ENCODE data around the gene PAQR4.

The PAQR4 gene

GRCh38 chr16:2976673-2977072, 7.5 kb downstream of the PAQR4 start:
- TF ChIP-seq POLR2AphosphoS5 (IDR thresholded peaks at IDR 0.05; ENCODE audit: low read depth, low read length) = no peak
- no peak for TF ChIP-seq POLR2A (IDR thresholded peaks at IDR 0.05; ENCODE audit: low read depth, low read length)
- no peak for TF ChIP-seq TAF1 (IDR thresholded peaks at IDR 0.05; ENCODE audit: borderline replicate concordance, low read depth, low read length)
- no peak for FAIRE-seq
- no peak for DNase-seq (ENCODE audit: insufficient read length)

GRCh38 chr16:2977440-2977839, 8.3 kb downstream of the PAQR4 start:
- no peak for DNase-seq (ENCODE audit: insufficient read length)
- TF ChIP-seq POLR2A (IDR thresholded peaks at IDR 0.05; ENCODE audit: low read depth, low read length) (no peak), POLR2AphosphoS5 (IDR thresholded peaks at IDR 0.05; ENCODE audit: low read depth, low read length) (no peak), TAF1 (IDR thresholded peaks at IDR 0.05; ENCODE audit: borderline replicate concordance, low read depth, low read length) (no peak)
- no peak for FAIRE-seq

- DNase-seq (ENCODE audit: insufficient read length) (no peak), FAIRE-seq (peak; percentile 81)
- TF ChIP-seq TAF1 (IDR thresholded peaks at IDR 0.05; ENCODE audit: borderline replicate concordance, low read depth, low read length) (no peak), POLR2AphosphoS5 (IDR thresholded peaks at IDR 0.05; ENCODE audit: low read depth, low read length) (no peak), POLR2A (IDR thresholded peaks at IDR 0.05; ENCODE audit: low read depth, low read length) (no peak)
Measured at GRCh38 chr16:2979669-2980226, 10.6 kb downstream of the PAQR4 start.

- FAIRE-seq = peak; percentile 96
- peak; percentile 100 for DNase-seq (ENCODE audit: insufficient read length)
- TF ChIP-seq POLR2AphosphoS5 (IDR thresholded peaks at IDR 0.05; ENCODE audit: low read depth, low read length) (peak; percentile 72), TAF1 (IDR thresholded peaks at IDR 0.05; ENCODE audit: borderline replicate concordance, low read depth, low read length) (peak; percentile 47; the same call in 1 of the 2 replicates), POLR2A (IDR thresholded peaks at IDR 0.05; ENCODE audit: low read depth, low read length) (peak; percentile 89; the same call in 1 of the 2 replicates)
Measured at GRCh38 chr16:2980227-2981176, 11.4 kb downstream of the PAQR4 start, which contains the start of gene PKMYT1. Gene PKMYT1 (minus strand): TSS chr16:2980446. CDS start chr16:2979657, 789 bp downstream.

- TF ChIP-seq TAF1 (IDR thresholded peaks at IDR 0.05; ENCODE audit: borderline replicate concordance, low read depth, low read length) = no peak
- TF ChIP-seq POLR2AphosphoS5 (IDR thresholded peaks at IDR 0.05; ENCODE audit: low read depth, low read length) = no peak
- TF ChIP-seq POLR2A (IDR thresholded peaks at IDR 0.05; ENCODE audit: low read depth, low read length) = no peak
- FAIRE-seq (no peak), DNase-seq (ENCODE audit: insufficient read length) (no peak)
Measured at GRCh38 chr16:2981177-2981898, 12.2 kb downstream of the PAQR4 start.

- DNase-seq (ENCODE audit: insufficient read length) = no peak
- no peak for FAIRE-seq
Measured at GRCh38 chr16:2981899-2982250, 12.7 kb downstream of the PAQR4 start.

GRCh38 chr16:2982402-2982801, 13.3 kb downstream of the PAQR4 start:
- TF ChIP-seq POLR2AphosphoS5 (IDR thresholded peaks at IDR 0.05; ENCODE audit: low read depth, low read length) (no peak), POLR2A (IDR thresholded peaks at IDR 0.05; ENCODE audit: low read depth, low read length) (no peak)
- FAIRE-seq (no peak), DNase-seq (ENCODE audit: insufficient read length) (no peak)

More at GRCh38 chr16:2981899-2982250, 12.7 kb downstream of the PAQR4 start:
- no peak for TF ChIP-seq POLR2A (IDR thresholded peaks at IDR 0.05; ENCODE audit: low read depth, low read length)
- no peak for TF ChIP-seq POLR2AphosphoS5 (IDR thresholded peaks at IDR 0.05; ENCODE audit: low read depth, low read length)
- no peak for TF ChIP-seq TAF1 (IDR thresholded peaks at IDR 0.05; ENCODE audit: borderline replicate concordance, low read depth, low read length)

GRCh38 chr16:2983706-2984136, 14.6 kb downstream of the PAQR4 start:
- FAIRE-seq (peak; percentile 69), DNase-seq (ENCODE audit: insufficient read length) (peak; percentile 89)
- TF ChIP-seq TAF1 (IDR thresholded peaks at IDR 0.05; ENCODE audit: borderline replicate concordance, low read depth, low read length) (no peak), POLR2A (IDR thresholded peaks at IDR 0.05; ENCODE audit: low read depth, low read length) (no peak), POLR2AphosphoS5 (IDR thresholded peaks at IDR 0.05; ENCODE audit: low read depth, low read length) (no peak)

GRCh38 chr16:2985462-2985861, 16.3 kb downstream of the PAQR4 start:
- FAIRE-seq (no peak), DNase-seq (ENCODE audit: insufficient read length) (no peak)
- TF ChIP-seq TAF1 (IDR thresholded peaks at IDR 0.05; ENCODE audit: borderline replicate concordance, low read depth, low read length) = no peak
- TF ChIP-seq POLR2AphosphoS5 (IDR thresholded peaks at IDR 0.05; ENCODE audit: low read depth, low read length) = no peak
- TF ChIP-seq POLR2A (IDR thresholded peaks at IDR 0.05; ENCODE audit: low read depth, low read length) = no peak

GRCh38 chr16:2985893-2986355, 16.8 kb downstream of the PAQR4 start:
- no peak for FAIRE-seq
- no peak for DNase-seq (ENCODE audit: insufficient read length)

GRCh38 chr16:2986623-2987188, 17.6 kb downstream of the PAQR4 start:
- DNase-seq (ENCODE audit: insufficient read length) (no peak), FAIRE-seq (no peak)
- TF ChIP-seq POLR2AphosphoS5 (IDR thresholded peaks at IDR 0.05; ENCODE audit: low read depth, low read length) (no peak), TAF1 (IDR thresholded peaks at IDR 0.05; ENCODE audit: borderline replicate concordance, low read depth, low read length) (no peak), POLR2A (IDR thresholded peaks at IDR 0.05; ENCODE audit: low read depth, low read length) (no peak)

More at GRCh38 chr16:2985893-2986355, 16.8 kb downstream of the PAQR4 start:
- TF ChIP-seq POLR2A (IDR thresholded peaks at IDR 0.05; ENCODE audit: low read depth, low read length) = no peak
